ENCODE data around the gene GSTM1. TPM values are rescaled to one million over a fixed set of nuclear protein-coding genes. Genes with fewer than 3 reads are reported as not detected.
"Not testable (repeated sequence)": the region's sequence is repeated elsewhere in the genome, so short reads cannot be mapped to it uniquely, and the experiment has no call there.

Gene GSTM1
- total and polyA plus RNA-seq, 2 donors (not counting 1 experiment from before 2014, with no cell fraction given): 38.0 TPM; not detected in 1

DNA sequence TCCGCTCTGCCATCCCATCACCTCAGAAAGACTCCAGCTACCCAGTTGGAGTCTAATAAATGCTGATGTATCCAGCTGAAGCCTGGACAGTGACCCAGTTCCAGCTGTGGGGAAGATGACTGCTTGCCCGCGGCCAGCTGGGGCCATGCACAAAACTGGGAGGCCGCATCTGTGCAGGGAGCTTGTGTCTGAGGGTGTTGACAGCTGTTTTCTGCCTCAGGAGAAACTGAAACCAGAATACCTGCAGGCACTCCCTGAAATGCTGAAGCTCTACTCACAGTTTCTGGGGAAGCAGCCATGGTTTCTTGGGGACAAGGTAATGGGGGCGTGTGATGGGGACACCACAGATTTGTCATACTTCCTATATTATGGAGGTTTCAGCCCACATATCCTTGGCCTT, 16.6 kb upstream of the GSTM1 start:
- Histone ChIP-seq H3K36me3 (ENCODE audit: control insufficient read depth, insufficient read depth, low read length) (no peaks in the 10 kb centered on the region), H3K9me3 (ENCODE audit: control insufficient read depth, insufficient read depth, low read depth, low read length) (no peaks in the 10 kb centered on the region), H3K27me3 (ENCODE audit: control insufficient read depth, insufficient read depth, low read length) (no peaks in the 10 kb centered on the region), H3K79me2 (ENCODE audit: control insufficient read depth, insufficient read depth, low read length) (no peaks in the 10 kb centered on the region), H2AFZ (ENCODE audit: low read length) (no peak overlapping the region), H3K4me2 (ENCODE audit: extremely low read depth, insufficient read depth, low read length) (no peak overlapping the region), H3K27ac (ENCODE audit: insufficient read depth, low read length) (no peak overlapping the region), H3K4me1 (ENCODE audit: control insufficient read depth, extremely low read depth, insufficient read depth, low read length) (no peaks in the 10 kb centered on the region), H3K4me3 (replicated peaks in 1 of 4; ENCODE audit: control extremely low read depth in 1 of 4, insufficient read depth in 1 of 4, low read depth in 3 of 4, low read length in 4 of 4) (no peak overlapping the region), H3K9ac (ENCODE audit: insufficient read depth, low read length) (no peak overlapping the region), H4K20me1 (ENCODE audit: control insufficient read depth, extremely low read depth, insufficient read depth, low read length) (no peaks in the 10 kb centered on the region)
- TF ChIP-seq, protein P1, sequence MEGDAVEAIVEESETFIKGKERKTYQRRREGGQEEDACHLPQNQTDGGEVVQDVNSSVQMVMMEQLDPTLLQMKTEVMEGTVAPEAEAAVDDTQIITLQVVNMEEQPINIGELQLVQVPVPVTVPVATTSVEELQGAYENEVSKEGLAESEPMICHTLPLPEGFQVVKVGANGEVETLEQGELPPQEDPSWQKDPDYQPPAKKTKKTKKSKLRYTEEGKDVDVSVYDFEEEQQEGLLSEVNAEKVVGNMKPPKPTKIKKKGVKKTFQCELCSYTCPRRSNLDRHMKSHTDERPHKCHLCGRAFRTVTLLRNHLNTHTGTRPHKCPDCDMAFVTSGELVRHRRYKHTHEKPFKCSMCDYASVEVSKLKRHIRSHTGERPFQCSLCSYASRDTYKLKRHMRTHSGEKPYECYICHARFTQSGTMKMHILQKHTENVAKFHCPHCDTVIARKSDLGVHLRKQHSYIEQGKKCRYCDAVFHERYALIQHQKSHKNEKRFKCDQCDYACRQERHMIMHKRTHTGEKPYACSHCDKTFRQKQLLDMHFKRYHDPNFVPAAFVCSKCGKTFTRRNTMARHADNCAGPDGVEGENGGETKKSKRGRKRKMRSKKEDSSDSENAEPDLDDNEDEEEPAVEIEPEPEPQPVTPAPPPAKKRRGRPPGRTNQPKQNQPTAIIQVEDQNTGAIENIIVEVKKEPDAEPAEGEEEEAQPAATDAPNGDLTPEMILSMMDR (conservative IDR thresholded peaks at IDR 0.05 in 1 of 2, IDR thresholded peaks at IDR 0.05 in 1 of 2; ENCODE audit: low read depth in 1 of 2, low read length in 2 of 2): no peak
- TF ChIP-seq EZH2 (IDR thresholded peaks at IDR 0.05; ENCODE audit: low read length, missing control alignments): no peak
- DNase-seq (ENCODE audit: low read depth in 2 of 2): no peak

DNA sequence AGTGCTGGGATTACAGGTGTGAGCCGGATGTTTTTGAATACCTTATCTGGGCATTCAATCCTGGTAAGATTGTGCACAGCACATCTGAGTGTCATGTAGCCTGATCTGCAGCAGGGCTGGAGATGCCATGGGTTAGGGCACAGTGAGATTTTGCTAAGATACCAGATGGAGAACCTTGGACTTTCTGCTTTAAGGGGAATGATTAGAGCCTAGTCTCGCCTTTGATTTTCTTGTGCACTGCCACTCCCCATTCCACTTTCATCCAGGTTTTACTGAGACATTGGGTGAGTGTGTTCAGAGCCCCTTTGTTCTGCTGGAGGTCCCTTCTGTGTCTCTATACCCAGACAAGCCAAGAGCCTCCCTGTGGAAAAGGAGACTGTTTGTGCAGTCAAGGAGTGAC, 13.8 kb upstream of the GSTM1 start:
- H3K9me3 ChIP-seq (ENCODE audit: control insufficient read depth, insufficient read depth, low read depth, low read length); H4K20me1 ChIP-seq (ENCODE audit: control insufficient read depth, extremely low read depth, insufficient read depth, low read length); H3K79me2 ChIP-seq (ENCODE audit: control insufficient read depth, insufficient read depth, low read length); H2AFZ ChIP-seq (ENCODE audit: low read length); H3K27me3 ChIP-seq (ENCODE audit: control insufficient read depth, insufficient read depth, low read length); H3K4me3 ChIP-seq (replicated peaks in 1 of 4; ENCODE audit: control extremely low read depth in 1 of 4, insufficient read depth in 1 of 4, low read depth in 3 of 4, low read length in 4 of 4); H3K4me2 ChIP-seq (ENCODE audit: extremely low read depth, insufficient read depth, low read length); H3K36me3 ChIP-seq (ENCODE audit: control insufficient read depth, insufficient read depth, low read length); H3K4me1 ChIP-seq (ENCODE audit: control insufficient read depth, extremely low read depth, insufficient read depth, low read length); H3K27ac ChIP-seq (ENCODE audit: insufficient read depth, low read length); DNase-seq (ENCODE audit: low read depth in 2 of 2); H3K9ac ChIP-seq (ENCODE audit: insufficient read depth, low read length): not testable (repeated sequence)

DNA sequence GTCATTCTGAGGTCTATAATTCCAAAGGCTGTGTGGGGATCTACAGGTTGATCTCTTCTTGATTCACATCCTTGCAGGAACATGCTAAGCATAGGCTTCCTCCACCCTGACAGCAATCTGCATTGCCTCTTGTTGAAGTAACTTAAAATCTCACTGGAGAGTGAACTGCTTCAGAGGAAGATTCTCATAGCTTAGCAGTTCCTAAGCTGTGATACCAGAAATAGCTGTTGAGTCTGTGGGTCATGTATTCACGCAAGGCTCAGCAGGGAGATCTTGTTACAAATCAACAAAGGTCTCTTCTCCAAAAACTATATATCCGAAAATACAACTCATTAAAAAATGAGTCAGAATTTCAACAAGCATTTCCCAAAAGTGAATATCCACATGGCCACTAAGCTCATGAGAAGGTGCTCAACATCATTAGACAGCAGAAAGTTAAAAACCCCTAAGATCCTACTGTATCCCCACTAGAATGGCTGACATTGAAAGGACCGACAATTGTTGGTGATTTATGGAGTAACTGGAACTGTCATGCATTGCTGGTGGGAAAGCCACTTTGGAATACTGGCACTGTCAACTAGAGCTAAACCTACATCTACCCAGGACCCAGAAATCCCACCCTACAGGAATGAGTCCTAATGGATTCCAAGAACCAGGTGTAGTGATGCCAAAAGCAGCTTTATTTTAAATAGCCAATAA, 10.8 kb upstream of the GSTM1 start:
- not testable (repeated sequence) for H3K4me2 ChIP-seq (ENCODE audit: extremely low read depth, insufficient read depth, low read length); H4K20me1 ChIP-seq (ENCODE audit: control insufficient read depth, extremely low read depth, insufficient read depth, low read length); DNase-seq (ENCODE audit: low read depth in 2 of 2); H3K9me3 ChIP-seq (ENCODE audit: control insufficient read depth, insufficient read depth, low read depth, low read length); H3K27ac ChIP-seq (ENCODE audit: insufficient read depth, low read length); H3K36me3 ChIP-seq (ENCODE audit: control insufficient read depth, insufficient read depth, low read length); H3K9ac ChIP-seq (ENCODE audit: insufficient read depth, low read length); H3K79me2 ChIP-seq (ENCODE audit: control insufficient read depth, insufficient read depth, low read length); H3K27me3 ChIP-seq (ENCODE audit: control insufficient read depth, insufficient read depth, low read length); H3K4me3 ChIP-seq (replicated peaks in 1 of 4; ENCODE audit: control extremely low read depth in 1 of 4, insufficient read depth in 1 of 4, low read depth in 3 of 4, low read length in 4 of 4); H3K4me1 ChIP-seq (ENCODE audit: control insufficient read depth, extremely low read depth, insufficient read depth, low read length); H2AFZ ChIP-seq (ENCODE audit: low read length)

DNA sequence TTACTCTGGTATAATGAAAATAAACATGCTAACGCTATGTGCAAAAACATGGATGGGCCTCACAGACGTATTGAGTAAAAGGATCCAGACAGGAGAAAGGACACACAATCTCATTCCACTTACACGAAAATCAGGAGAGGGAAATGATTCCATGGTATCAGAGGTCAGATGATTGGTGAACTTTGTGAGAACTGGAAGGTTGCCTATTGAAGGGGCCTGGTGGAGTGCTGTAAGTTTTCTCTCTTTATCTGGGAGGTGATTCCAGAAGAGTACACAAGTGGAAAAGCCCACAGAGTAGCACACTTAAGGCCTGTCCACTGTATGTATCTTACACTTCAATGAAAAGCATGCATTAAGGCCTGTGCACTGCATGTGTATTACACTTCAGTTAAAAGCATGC, 10.2 kb upstream of the GSTM1 start:
- Histone ChIP-seq H3K9ac (ENCODE audit: insufficient read depth, low read length) (no peak overlapping the region), H3K4me2 (ENCODE audit: extremely low read depth, insufficient read depth, low read length) (no peak overlapping the region), H3K4me1 (ENCODE audit: control insufficient read depth, extremely low read depth, insufficient read depth, low read length) (no peaks in the 10 kb centered on the region), H3K27me3 (ENCODE audit: control insufficient read depth, insufficient read depth, low read length) (no peaks in the 10 kb centered on the region), H3K36me3 (ENCODE audit: control insufficient read depth, insufficient read depth, low read length) (no peaks in the 10 kb centered on the region), H4K20me1 (ENCODE audit: control insufficient read depth, extremely low read depth, insufficient read depth, low read length) (no peaks in the 10 kb centered on the region), H2AFZ (ENCODE audit: low read length) (no peak overlapping the region), H3K4me3 (replicated peaks in 1 of 4; ENCODE audit: control extremely low read depth in 1 of 4, insufficient read depth in 1 of 4, low read depth in 3 of 4, low read length in 4 of 4) (no peak overlapping the region), H3K27ac (ENCODE audit: insufficient read depth, low read length) (no peak overlapping the region), H3K9me3 (ENCODE audit: control insufficient read depth, insufficient read depth, low read depth, low read length) (no peaks in the 10 kb centered on the region), H3K79me2 (ENCODE audit: control insufficient read depth, insufficient read depth, low read length) (no peaks in the 10 kb centered on the region)
- no peak for TF ChIP-seq EZH2 (IDR thresholded peaks at IDR 0.05; ENCODE audit: low read length, missing control alignments)
- TF ChIP-seq, protein P1 (conservative IDR thresholded peaks at IDR 0.05 in 1 of 2, IDR thresholded peaks at IDR 0.05 in 1 of 2; ENCODE audit: low read depth in 1 of 2, low read length in 2 of 2): no peak
- DNase-seq (ENCODE audit: low read depth in 2 of 2): no peak

DNA sequence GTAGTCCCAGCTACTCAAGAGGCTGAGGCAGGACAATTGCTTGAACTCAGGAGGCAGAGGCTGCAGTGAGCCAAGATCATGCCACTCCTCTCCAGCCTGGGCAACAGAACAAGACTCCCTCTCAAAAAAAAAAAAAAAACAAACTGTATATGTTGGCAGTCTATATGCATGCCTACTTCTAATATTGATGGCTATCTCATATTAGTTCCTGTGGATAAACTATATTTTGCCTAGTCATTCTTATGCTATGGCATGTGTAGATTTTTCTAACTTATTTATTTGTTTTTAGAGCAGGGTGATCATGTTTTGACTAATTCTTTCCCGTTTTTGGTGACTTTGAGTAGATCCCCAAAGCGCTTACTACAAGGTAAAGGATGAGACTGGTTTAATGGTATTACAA, 9.0 kb upstream of the GSTM1 start:
- H3K4me1 ChIP-seq (ENCODE audit: control insufficient read depth, extremely low read depth, insufficient read depth, low read length); H4K20me1 ChIP-seq (ENCODE audit: control insufficient read depth, extremely low read depth, insufficient read depth, low read length); H3K4me2 ChIP-seq (ENCODE audit: extremely low read depth, insufficient read depth, low read length); DNase-seq (ENCODE audit: low read depth in 2 of 2); H2AFZ ChIP-seq (ENCODE audit: low read length); H3K9ac ChIP-seq (ENCODE audit: insufficient read depth, low read length); H3K4me3 ChIP-seq (replicated peaks in 1 of 4; ENCODE audit: control extremely low read depth in 1 of 4, insufficient read depth in 1 of 4, low read depth in 3 of 4, low read length in 4 of 4); H3K36me3 ChIP-seq (ENCODE audit: control insufficient read depth, insufficient read depth, low read length); H3K9me3 ChIP-seq (ENCODE audit: control insufficient read depth, insufficient read depth, low read depth, low read length); H3K27me3 ChIP-seq (ENCODE audit: control insufficient read depth, insufficient read depth, low read length); H3K27ac ChIP-seq (ENCODE audit: insufficient read depth, low read length); H3K79me2 ChIP-seq (ENCODE audit: control insufficient read depth, insufficient read depth, low read length): not testable (repeated sequence)

All from fibroblast of lung (primary cell).